Measurements from ENCODE around the gene PGLYRP4. TPM values are rescaled to one million over a fixed set of nuclear protein-coding genes. Genes with fewer than 3 reads are reported as not detected.

Gene PGLYRP4
- total RNA-seq, 1 experiment from 2014 or later: not detected

GRCh38 chr1:153389401-153389800 is 40.8 kb upstream of the PGLYRP4 start:
- Histone ChIP-seq H3K27me3 (ENCODE audit: control insufficient read depth, insufficient read depth, low read length) (peaks cover 14% of the 10 kb centered on the region), H3K27ac (ENCODE audit: low read length) (no peak overlapping the region), H3K4me1 (ENCODE audit: control insufficient read depth, insufficient read depth, low read length) (no peaks in the 10 kb centered on the region), H3K36me3 (ENCODE audit: control insufficient read depth, insufficient read depth, low read length) (no peaks in the 10 kb centered on the region), H3K4me3 (ENCODE audit: low read depth in 2 of 2, low read length in 2 of 2) (no peak overlapping the region), H3K9me3 (ENCODE audit: control insufficient read depth, insufficient read depth, low read depth, low read length) (no peaks in the 10 kb centered on the region)
- DNase-seq (ENCODE audit: low read depth, low spot score) (no peak), ATAC-seq (no peak)
- TF ChIP-seq CTCF (IDR thresholded peaks at IDR 0.05) (no peak), SIN3A (IDR thresholded peaks at IDR 0.05; ENCODE audit: borderline replicate concordance, insufficient read depth, low read depth, low read length) (no peak), TCF7L2 (IDR thresholded peaks at IDR 0.05; ENCODE audit: low read depth, low read length) (no peak), POLR2AphosphoS5 (IDR thresholded peaks at IDR 0.05; ENCODE audit: low read depth, low read length) (no peak)
- TF ChIP-seq, protein P1, sequence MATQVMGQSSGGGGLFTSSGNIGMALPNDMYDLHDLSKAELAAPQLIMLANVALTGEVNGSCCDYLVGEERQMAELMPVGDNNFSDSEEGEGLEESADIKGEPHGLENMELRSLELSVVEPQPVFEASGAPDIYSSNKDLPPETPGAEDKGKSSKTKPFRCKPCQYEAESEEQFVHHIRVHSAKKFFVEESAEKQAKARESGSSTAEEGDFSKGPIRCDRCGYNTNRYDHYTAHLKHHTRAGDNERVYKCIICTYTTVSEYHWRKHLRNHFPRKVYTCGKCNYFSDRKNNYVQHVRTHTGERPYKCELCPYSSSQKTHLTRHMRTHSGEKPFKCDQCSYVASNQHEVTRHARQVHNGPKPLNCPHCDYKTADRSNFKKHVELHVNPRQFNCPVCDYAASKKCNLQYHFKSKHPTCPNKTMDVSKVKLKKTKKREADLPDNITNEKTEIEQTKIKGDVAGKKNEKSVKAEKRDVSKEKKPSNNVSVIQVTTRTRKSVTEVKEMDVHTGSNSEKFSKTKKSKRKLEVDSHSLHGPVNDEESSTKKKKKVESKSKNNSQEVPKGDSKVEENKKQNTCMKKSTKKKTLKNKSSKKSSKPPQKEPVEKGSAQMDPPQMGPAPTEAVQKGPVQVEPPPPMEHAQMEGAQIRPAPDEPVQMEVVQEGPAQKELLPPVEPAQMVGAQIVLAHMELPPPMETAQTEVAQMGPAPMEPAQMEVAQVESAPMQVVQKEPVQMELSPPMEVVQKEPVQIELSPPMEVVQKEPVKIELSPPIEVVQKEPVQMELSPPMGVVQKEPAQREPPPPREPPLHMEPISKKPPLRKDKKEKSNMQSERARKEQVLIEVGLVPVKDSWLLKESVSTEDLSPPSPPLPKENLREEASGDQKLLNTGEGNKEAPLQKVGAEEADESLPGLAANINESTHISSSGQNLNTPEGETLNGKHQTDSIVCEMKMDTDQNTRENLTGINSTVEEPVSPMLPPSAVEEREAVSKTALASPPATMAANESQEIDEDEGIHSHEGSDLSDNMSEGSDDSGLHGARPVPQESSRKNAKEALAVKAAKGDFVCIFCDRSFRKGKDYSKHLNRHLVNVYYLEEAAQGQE (IDR thresholded peaks at IDR 0.05; ENCODE audit: insufficient read depth in 1 of 2, low read depth in 2 of 2, low read length in 1 of 2): no peak
- no TSS peak for BruUV-seq (replicated peaks)
- intact Hi-C loops (cut with micrococcal nuclease; ENCODE audit: unreplicated experiment) (no loop called here), in situ Hi-C loops (cut with HindIII; ENCODE audit: low pct_unique_long_range_greater_than_20kb, low sequenced_read_pairs) (no loop called here)
- ChIA-PET CTCF (no interaction called here), POLR2A (no interaction called here)

DNA sequence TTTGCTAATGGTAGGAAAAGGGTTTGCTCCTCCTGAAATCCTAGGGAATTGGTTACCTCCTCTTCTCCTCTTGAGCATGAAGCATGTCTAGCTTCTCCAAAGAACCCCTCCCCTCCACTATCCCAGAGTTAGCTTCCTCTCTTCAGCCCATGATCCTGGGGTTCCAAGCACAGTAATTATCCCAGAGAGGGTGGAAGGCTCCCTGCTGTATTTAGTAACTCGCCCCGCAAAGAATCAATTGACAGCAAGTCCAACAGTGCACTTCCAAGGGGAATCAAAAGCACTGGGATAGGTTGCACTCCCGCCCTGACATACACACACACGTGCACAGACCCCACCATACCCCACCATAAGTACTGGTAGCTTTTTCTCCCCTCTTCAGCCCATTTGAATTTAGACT is 39.1 kb upstream of the PGLYRP4 start:
- Histone ChIP-seq H3K27ac (ENCODE audit: low read length) (no peak overlapping the region), H3K9me3 (ENCODE audit: control insufficient read depth, insufficient read depth, low read depth, low read length) (no peaks in the 10 kb centered on the region), H3K36me3 (ENCODE audit: control insufficient read depth, insufficient read depth, low read length) (no peaks in the 10 kb centered on the region), H3K4me3 (ENCODE audit: low read depth in 2 of 2, low read length in 2 of 2) (no peak overlapping the region), H3K4me1 (ENCODE audit: control insufficient read depth, insufficient read depth, low read length) (no peaks in the 10 kb centered on the region), H3K27me3 (ENCODE audit: control insufficient read depth, insufficient read depth, low read length) (peaks cover 10% of the 10 kb centered on the region)
- intact Hi-C loops (cut with micrococcal nuclease; ENCODE audit: unreplicated experiment): no loop called here
- CTCF ChIA-PET: no interaction called here
- in situ Hi-C loops (cut with HindIII; ENCODE audit: low pct_unique_long_range_greater_than_20kb, low sequenced_read_pairs): no loop called here
- no peak for TF ChIP-seq TCF7L2 (IDR thresholded peaks at IDR 0.05; ENCODE audit: low read depth, low read length)
- TF ChIP-seq, protein P1 (IDR thresholded peaks at IDR 0.05; ENCODE audit: insufficient read depth in 1 of 2, low read depth in 2 of 2, low read length in 1 of 2): no peak
- no peak for TF ChIP-seq POLR2AphosphoS5 (IDR thresholded peaks at IDR 0.05; ENCODE audit: low read depth, low read length)
- TF ChIP-seq SIN3A (IDR thresholded peaks at IDR 0.05; ENCODE audit: borderline replicate concordance, insufficient read depth, low read depth, low read length): no peak
- no peak for TF ChIP-seq CTCF (IDR thresholded peaks at IDR 0.05)
- POLR2A ChIA-PET: no interaction called here
- no TSS peak for BruUV-seq (replicated peaks)
- ATAC-seq: no peak
- no peak for DNase-seq (ENCODE audit: low read depth, low spot score)

Measured in Panc1 (cell line).